IMR-90 (cell line): ENCODE data around the gene GBP7.

ENCODE experiments used
- CTCF ChIP-seq: conservative IDR thresholded peaks from 2 replicates; pipeline ENCODE4 v1.5.1; 2012; ENCODE audit warnings: mild to moderate bottlenecking, low read depth, low read length, improper control_type of control experiment
- NFE2L2 ChIP-seq: fragments of 150-350 bp; IDR thresholded peaks from 2 replicates; pipeline ENCODE4 v1.6.1; 2016; ENCODE audit warnings: low read depth, mild to moderate bottlenecking, low read length
- POLR2A ChIP-seq: IDR thresholded peaks from 2 replicates; pipeline ENCODE4 v1.6.1; 2012; ENCODE audit warnings: mild to moderate bottlenecking, low read depth, low read length
- RAD21 ChIP-seq: IDR thresholded peaks from 2 replicates; pipeline ENCODE4 v1.6.1; 2012; ENCODE audit warnings: low read length, improper control_type of control experiment

GRCh38 chr1:89206373-89206772, 30.6 kb upstream of the GBP7 start:
- no peak for TF ChIP-seq RAD21
- TF ChIP-seq CTCF: no peak
- TF ChIP-seq POLR2A: no peak
- TF ChIP-seq NFE2L2: no peak
